Measurements from ENCODE around the gene MIER2.

GRCh38 chr19:287381-287871 lies 57.2 kb downstream of the MIER2 start:
- TF ChIP-seq CTCF (IDR thresholded peaks at IDR 0.05) (no peak), POLR2AphosphoS5 (IDR thresholded peaks at IDR 0.05; ENCODE audit: insufficient read depth in 1 of 2, low read depth in 1 of 2) (no peak)

Data from vagina (tissue), 2 donors.